IMR-90 (cell line): Measurements from ENCODE around the gene RAPGEF3.

ENCODE experiments used
- BHLHE40 ChIP-seq: fragments of 150-350 bp; IDR thresholded peaks from 2 replicates; pipeline ENCODE4 v1.6.1; 2016; ENCODE audit warnings: mild to moderate bottlenecking, low read depth, low read length
- CEBPB ChIP-seq: IDR thresholded peaks from 2 replicates; pipeline ENCODE4 v1.6.1; 2012; ENCODE audit warnings: low read depth, low read length, improper control_type of control experiment
- MXI1 ChIP-seq: IDR thresholded peaks from 2 replicates; pipeline ENCODE4 v1.6.1; 2012; ENCODE audit warnings: low read depth, mild to moderate bottlenecking, low read length, moderate library complexity, borderline replicate concordance
- POLR2A ChIP-seq: IDR thresholded peaks from 2 replicates; pipeline ENCODE4 v1.6.1; 2012; ENCODE audit warnings: mild to moderate bottlenecking, low read depth, low read length
- RAD21 ChIP-seq: IDR thresholded peaks from 2 replicates; pipeline ENCODE4 v1.6.1; 2012; ENCODE audit warnings: low read length, improper control_type of control experiment
- RFX5 ChIP-seq: IDR thresholded peaks from 2 replicates; pipeline ENCODE4 v1.8.0; 2012; ENCODE audit warnings: low read depth, mild to moderate bottlenecking, low read length, moderate library complexity
- SMC3 ChIP-seq: fragments of 150-350 bp; IDR thresholded peaks from 2 replicates; pipeline ENCODE4 v1.6.1; 2016; ENCODE audit warnings: low read depth, mild to moderate bottlenecking, antibody characterized with exemption, low read length, moderate library complexity
- TF ChIP-seq, protein P1 (sequence below): conservative IDR thresholded peaks from 2 replicates; pipeline ENCODE4 v1.5.1; 2012; ENCODE audit warnings: mild to moderate bottlenecking, low read depth, low read length, improper control_type of control experiment

GRCh38 chr12:47763481-47764346 is 5.0 kb upstream of the RAPGEF3 start:
- TF ChIP-seq, protein P1, sequence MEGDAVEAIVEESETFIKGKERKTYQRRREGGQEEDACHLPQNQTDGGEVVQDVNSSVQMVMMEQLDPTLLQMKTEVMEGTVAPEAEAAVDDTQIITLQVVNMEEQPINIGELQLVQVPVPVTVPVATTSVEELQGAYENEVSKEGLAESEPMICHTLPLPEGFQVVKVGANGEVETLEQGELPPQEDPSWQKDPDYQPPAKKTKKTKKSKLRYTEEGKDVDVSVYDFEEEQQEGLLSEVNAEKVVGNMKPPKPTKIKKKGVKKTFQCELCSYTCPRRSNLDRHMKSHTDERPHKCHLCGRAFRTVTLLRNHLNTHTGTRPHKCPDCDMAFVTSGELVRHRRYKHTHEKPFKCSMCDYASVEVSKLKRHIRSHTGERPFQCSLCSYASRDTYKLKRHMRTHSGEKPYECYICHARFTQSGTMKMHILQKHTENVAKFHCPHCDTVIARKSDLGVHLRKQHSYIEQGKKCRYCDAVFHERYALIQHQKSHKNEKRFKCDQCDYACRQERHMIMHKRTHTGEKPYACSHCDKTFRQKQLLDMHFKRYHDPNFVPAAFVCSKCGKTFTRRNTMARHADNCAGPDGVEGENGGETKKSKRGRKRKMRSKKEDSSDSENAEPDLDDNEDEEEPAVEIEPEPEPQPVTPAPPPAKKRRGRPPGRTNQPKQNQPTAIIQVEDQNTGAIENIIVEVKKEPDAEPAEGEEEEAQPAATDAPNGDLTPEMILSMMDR: no peak
- no peak for TF ChIP-seq RAD21
- no peak for TF ChIP-seq CEBPB
- TF ChIP-seq BHLHE40: no peak
- no peak for TF ChIP-seq SMC3
- TF ChIP-seq MXI1: no peak
- TF ChIP-seq RFX5: no peak
- no peak for TF ChIP-seq POLR2A
